Activated T-cell treated with anti-CD3 and anti-CD28 coated beads, Interleukin-2, amount 50 U/mL, for 72 hours (primary cell): ENCODE data around the gene TAAR2. TPM values are rescaled to one million over a fixed set of nuclear protein-coding genes. Genes with fewer than 3 reads are reported as not detected.
"Not testable (repeated sequence)": the region's sequence is repeated elsewhere in the genome, so short reads cannot be mapped to it uniquely, and the experiment has no call there.

Source experiments
- ATAC-seq, 2 donors: fragments of 150-1000 bp; cut with Tn5 transposase; replicated peaks in 1 of 2; 2 replicates each; pipeline ENCODE4 v1.10.0; 2021; ENCODE audit warnings: moderate library complexity in 2 of 2, mild to moderate bottlenecking in 1 of 2
- DNase-seq, 2 donors: peaks; one replicate each; pipeline ENCODE4 v3.0.0; 2021 to 2022; ENCODE audit warnings: mixed read lengths in 1 of 2
- H3K27ac Mint-ChIP-seq: one replicate; pipeline ENCODE4 v1.8.0; 2022; ENCODE audit warnings: mild to moderate bottlenecking, moderate library complexity, mixed read lengths
- H3K27me3 Mint-ChIP-seq: one replicate; pipeline ENCODE4 v1.8.0; 2022; ENCODE audit warnings: low read depth, mixed read lengths
- H3K36me3 Mint-ChIP-seq, 2 donors: one replicate each; pipeline ENCODE4 v1.8.0; 2022; ENCODE audit warnings: mixed read lengths in 2 of 2, mild to moderate bottlenecking in 1 of 2; ENCODE audit not compliant: insufficient read depth in 2 of 2
- H3K4me1 Mint-ChIP-seq: one replicate; pipeline ENCODE4 v1.8.0; 2022; ENCODE audit warnings: low read depth, mixed read lengths
- H3K4me3 Mint-ChIP-seq, 2 donors: one replicate each; pipeline ENCODE4 v1.8.0; 2022; ENCODE audit warnings: mild to moderate bottlenecking in 2 of 2, mixed read lengths in 2 of 2, moderate library complexity in 2 of 2
- H3K9me3 Mint-ChIP-seq, 2 donors: one replicate each; pipeline ENCODE4 v1.8.0; 2022; ENCODE audit warnings: mixed read lengths in 2 of 2
- total RNA-seq, 2 donors: library from RNA; stranded (reverse); gene quantifications; one replicate each; pipeline ENCODE4 v1.2.3, GENCODE V29; 2022

The TAAR2 gene
- total RNA-seq, 2 donors from 2014 or later = not detected

DNA sequence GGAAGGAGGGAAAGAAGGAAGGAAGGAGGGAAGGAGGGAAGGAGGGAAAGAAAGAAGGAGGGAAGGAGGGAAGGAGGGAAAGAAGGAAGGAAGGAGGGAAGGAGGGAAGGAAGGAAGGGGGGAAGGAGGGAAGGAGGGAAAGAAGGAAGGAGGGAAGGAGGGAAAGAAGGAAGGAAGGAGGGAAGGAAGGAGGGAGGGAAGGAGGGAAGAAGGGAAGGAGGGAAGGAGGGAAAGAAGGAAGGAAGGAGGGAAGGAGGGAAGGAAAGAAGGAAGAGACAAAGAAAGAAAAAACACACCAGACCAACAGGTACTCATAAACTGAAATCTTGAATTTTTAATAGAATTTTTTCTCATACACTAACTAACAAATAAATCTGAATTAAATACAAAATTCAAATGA is 23.2 kb downstream of the TAAR2 start:
- H3K4me1 Mint-ChIP-seq, ATAC-seq, H3K4me3 Mint-ChIP-seq, DNase-seq, H3K36me3 Mint-ChIP-seq, H3K27ac Mint-ChIP-seq, H3K9me3 Mint-ChIP-seq: not testable (repeated sequence)
- H3K27me3 Mint-ChIP-seq = peaks cover 37% of the 10 kb centered on the region

DNA sequence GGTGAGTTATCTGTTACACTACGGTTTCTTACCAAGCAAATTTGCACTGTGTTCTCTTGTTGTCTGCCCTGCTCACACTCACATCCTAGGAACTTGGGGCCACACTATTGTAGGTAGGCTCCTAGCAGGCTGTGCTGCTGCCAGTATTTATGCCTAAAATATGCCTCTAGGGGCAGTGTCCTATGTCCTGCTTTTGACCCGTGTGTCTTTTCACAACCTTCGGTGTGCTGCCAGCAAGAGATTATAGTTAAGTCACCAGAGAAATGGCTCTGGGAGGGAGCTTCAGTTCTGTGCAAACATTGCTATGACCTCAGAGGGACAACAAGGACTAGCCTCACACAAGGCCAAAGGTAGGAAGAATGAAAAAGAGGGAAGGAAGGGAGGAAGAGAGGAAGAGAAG is 25.6 kb downstream of the TAAR2 start:
- no peaks in the 10 kb centered on the region for H3K4me1 Mint-ChIP-seq
- no peak for ATAC-seq
- H3K4me3 Mint-ChIP-seq = no peak overlapping the region
- no peaks in the 10 kb centered on the region for H3K9me3 Mint-ChIP-seq
- no peak overlapping the region for H3K27ac Mint-ChIP-seq
- peaks cover 21% of the 10 kb centered on the region for H3K27me3 Mint-ChIP-seq
- no peak for DNase-seq
- no peaks in the 10 kb centered on the region for H3K36me3 Mint-ChIP-seq

DNA sequence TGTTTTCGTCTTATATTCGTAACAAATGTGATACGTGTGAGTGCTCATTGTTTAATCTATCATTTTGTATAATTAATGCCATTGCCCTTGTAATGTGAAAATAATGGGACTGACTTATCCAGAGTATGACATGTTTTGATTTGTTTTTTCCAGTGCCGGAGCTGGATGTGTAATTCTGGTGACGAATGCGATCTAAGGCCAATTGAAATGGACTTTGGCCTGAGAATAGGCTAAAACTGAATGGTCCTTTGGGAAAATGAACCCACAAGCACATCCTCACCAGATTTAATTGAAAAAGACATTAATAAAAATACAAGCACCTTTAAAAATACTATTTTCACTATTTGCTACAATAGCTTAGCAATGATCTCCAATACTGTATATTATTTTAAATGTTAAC is 27.9 kb downstream of the TAAR2 start:
- Mint-ChIP-seq H3K4me1 (no peaks in the 10 kb centered on the region), H3K27me3 (peaks cover 36% of the 10 kb centered on the region), H3K9me3 (no peaks in the 10 kb centered on the region), H3K4me3 (no peak overlapping the region), H3K27ac (no peak overlapping the region), H3K36me3 (no peaks in the 10 kb centered on the region)
- DNase-seq (no peak), ATAC-seq (no peak)

DNA sequence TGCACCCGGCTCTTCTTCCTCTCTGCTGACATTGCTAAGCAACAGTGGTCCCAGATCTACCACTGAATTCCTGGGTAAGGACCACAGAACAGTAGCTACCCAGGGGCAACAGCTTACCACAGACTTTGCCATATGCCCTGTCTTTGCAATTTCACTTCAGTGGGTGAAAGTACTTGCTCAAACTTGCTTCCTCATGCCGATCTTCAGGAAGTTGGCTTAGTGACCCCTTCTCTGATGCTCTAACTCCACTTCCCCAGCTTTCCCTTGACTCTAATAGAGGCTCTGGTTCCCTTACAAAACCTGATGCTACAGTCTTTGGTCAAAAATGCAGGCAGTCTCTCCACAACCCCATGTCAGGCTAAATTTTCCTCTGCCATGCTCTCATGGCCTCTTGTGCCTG is 31.2 kb downstream of the TAAR2 start:
- no peaks in the 10 kb centered on the region for H3K36me3 Mint-ChIP-seq
- ATAC-seq (no peak), DNase-seq (no peak)
- H3K4me3 Mint-ChIP-seq = no peak overlapping the region
- no peaks in the 10 kb centered on the region for H3K9me3 Mint-ChIP-seq
- H3K27me3 Mint-ChIP-seq = peaks cover 15% of the 10 kb centered on the region
- H3K27ac Mint-ChIP-seq = no peak overlapping the region
- no peaks in the 10 kb centered on the region for H3K4me1 Mint-ChIP-seq

DNA sequence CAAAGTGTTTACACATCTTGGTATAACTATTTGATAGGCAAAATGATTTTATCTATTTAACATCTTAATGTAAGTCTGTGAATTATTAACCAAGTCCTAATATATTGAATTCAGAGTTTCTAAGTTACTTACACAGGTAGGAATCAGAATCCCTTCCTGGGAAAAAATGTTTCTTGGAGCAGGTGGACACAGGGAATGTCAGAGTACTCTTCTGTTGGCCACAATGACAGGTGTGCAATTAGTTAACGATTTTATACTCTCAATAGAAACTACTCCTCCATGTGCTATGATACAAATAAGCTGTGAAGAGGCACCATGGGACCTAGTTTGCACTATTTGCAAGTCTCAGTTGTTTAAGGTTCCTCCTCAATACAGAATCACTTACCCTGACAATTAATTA is 33.7 kb downstream of the TAAR2 start:
- no peak overlapping the region for H3K4me3 Mint-ChIP-seq
- H3K36me3 Mint-ChIP-seq = no peaks in the 10 kb centered on the region
- H3K27ac Mint-ChIP-seq = no peak overlapping the region
- no peaks in the 10 kb centered on the region for H3K4me1 Mint-ChIP-seq
- H3K9me3 Mint-ChIP-seq = no peaks in the 10 kb centered on the region
- H3K27me3 Mint-ChIP-seq = peaks cover 15% of the 10 kb centered on the region
- ATAC-seq = no peak
- no peak for DNase-seq

DNA sequence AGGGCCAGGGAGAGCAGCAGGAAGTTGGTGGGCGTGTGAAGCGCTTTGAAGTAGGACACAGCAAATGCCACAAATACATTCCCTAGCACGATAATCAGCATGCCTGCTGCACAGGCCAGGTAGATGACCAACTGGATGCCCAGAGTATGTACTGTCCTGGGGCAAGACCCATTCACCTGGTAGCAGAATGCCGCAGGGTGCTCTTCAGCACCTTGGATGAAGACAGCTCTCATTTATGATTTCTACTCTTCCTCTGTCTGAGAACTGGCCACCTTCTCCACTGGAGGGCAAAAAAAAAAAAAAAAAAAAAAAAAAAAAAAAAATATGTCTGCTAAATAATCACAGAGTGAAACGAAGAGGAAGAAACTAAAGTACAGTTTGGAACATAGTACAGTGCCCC is 34.6 kb downstream of the TAAR2 start, which contains the start of gene TAAR5:
TSS of gene TAAR5 (minus strand) at position 288 of the 400 bp plus-strand sequence. CDS start at position 233, 55 bp downstream.
- no peaks in the 10 kb centered on the region for H3K4me1 Mint-ChIP-seq
- DNase-seq (no peak), ATAC-seq (no peak)
- no peak within 1 kb of the TSS for H3K27ac Mint-ChIP-seq
- H3K4me3 Mint-ChIP-seq = no peak within 1 kb of the TSS
- H3K27me3 Mint-ChIP-seq = peaks cover 15% of the 10 kb centered on the region
- no peaks in the 10 kb centered on the region for H3K9me3 Mint-ChIP-seq
- H3K36me3 Mint-ChIP-seq = no peaks in the 10 kb centered on the region

DNA sequence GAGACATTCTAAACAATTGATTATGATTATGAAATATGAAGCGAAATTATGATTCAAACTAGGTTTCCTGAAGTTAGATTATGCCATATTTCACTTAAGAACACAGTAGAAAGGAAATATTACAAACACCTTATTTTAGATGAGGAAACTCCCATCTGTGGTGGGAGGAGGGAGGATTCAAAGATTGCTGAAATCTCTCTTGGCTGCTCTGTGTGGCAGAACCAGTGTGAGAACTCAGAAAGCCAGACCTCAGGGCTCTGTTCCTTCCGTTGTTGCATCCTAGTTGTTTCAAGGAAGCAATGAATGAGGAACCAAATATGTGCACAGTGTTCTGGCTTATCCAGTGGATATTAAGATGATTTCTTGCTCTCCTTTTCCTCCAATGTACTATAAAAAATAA is 36.7 kb downstream of the TAAR2 start:
- no peak overlapping the region for H3K27ac Mint-ChIP-seq
- H3K4me3 Mint-ChIP-seq = no peak overlapping the region
- H3K36me3 Mint-ChIP-seq = no peaks in the 10 kb centered on the region
- DNase-seq (no peak), ATAC-seq (no peak)
- no peaks in the 10 kb centered on the region for H3K4me1 Mint-ChIP-seq
- peaks cover 18% of the 10 kb centered on the region for H3K27me3 Mint-ChIP-seq
- no peaks in the 10 kb centered on the region for H3K9me3 Mint-ChIP-seq

DNA sequence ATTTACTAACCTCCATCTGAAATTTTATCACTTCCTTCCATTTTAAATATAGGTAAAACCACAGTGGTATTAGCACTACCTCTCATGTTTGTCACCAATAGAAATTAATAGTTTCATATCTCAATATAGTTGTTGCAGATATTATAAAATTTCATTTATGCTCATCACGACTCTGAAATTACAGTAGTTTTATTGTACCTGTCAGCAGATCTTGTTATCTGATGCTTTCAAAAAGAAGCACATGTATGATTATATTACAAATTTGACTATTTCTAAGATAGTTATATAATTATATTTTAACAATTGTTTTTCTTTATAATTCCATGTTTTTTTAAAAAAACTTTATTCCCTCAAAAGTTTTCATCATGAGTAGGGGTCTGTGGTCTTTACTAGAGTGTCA is 39.4 kb downstream of the TAAR2 start:
- peaks cover 29% of the 10 kb centered on the region for H3K27me3 Mint-ChIP-seq
- no peak for ATAC-seq
- H3K36me3 Mint-ChIP-seq = no peaks in the 10 kb centered on the region
- H3K4me3 Mint-ChIP-seq = no peak overlapping the region
- no peak for DNase-seq
- H3K4me1 Mint-ChIP-seq = no peaks in the 10 kb centered on the region
- no peak overlapping the region for H3K27ac Mint-ChIP-seq
- H3K9me3 Mint-ChIP-seq = peaks cover 0 to 2% of the 10 kb centered on the region in 2 donors

DNA sequence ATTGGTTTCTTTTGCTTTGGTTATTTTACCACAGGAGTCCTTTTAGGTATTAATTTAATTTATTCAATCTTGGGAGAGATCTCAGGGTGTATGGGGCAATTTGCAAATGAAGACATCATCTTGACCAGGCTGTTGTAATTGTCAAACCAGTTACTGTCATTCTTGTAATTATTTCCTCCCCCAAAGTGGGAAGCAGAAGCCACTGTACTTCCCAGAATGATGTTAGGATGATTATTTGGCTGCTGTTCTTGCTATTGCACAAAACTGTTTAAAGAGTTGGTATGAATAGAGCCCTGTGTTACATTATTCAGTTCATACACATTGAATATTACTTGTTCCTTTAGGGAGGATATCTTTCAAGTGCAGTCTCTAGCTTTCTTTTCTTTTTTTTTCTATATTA is 52.3 kb downstream of the TAAR2 start:
- ATAC-seq (no peak), DNase-seq (no peak)
- no peaks in the 10 kb centered on the region for H3K36me3 Mint-ChIP-seq
- H3K4me3 Mint-ChIP-seq = no peak overlapping the region
- H3K27me3 Mint-ChIP-seq = peaks cover 38% of the 10 kb centered on the region
- H3K4me1 Mint-ChIP-seq = no peaks in the 10 kb centered on the region
- H3K27ac Mint-ChIP-seq = no peak overlapping the region
- H3K9me3 Mint-ChIP-seq = no peaks in the 10 kb centered on the region

DNA sequence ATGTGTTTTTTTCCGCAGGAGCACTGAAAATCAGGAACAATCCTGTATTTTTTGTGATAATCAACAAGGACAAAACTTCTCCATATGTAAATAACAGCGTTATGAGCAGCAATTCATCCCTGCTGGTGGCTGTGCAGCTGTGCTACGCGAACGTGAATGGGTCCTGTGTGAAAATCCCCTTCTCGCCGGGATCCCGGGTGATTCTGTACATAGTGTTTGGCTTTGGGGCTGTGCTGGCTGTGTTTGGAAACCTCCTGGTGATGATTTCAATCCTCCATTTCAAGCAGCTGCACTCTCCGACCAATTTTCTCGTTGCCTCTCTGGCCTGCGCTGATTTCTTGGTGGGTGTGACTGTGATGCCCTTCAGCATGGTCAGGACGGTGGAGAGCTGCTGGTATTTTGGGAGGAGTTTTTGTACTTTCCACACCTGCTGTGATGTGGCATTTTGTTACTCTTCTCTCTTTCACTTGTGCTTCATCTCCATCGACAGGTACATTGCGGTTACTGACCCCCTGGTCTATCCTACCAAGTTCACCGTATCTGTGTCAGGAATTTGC is 53.8 kb downstream of the TAAR2 start, which contains the start of gene TAAR6:
TSS of gene TAAR6 (plus strand) at position 102 of the 557 bp plus-strand sequence. CDS start at position 102, 0 bp downstream.
- Mint-ChIP-seq H3K36me3 (no peaks in the 10 kb centered on the region), H3K4me3 (no peak within 1 kb of the TSS), H3K27me3 (peaks cover 31% of the 10 kb centered on the region), H3K27ac (no peak within 1 kb of the TSS), H3K4me1 (no peaks in the 10 kb centered on the region), H3K9me3 (no peaks in the 10 kb centered on the region)
- no peak for DNase-seq
- ATAC-seq = no peak

DNA sequence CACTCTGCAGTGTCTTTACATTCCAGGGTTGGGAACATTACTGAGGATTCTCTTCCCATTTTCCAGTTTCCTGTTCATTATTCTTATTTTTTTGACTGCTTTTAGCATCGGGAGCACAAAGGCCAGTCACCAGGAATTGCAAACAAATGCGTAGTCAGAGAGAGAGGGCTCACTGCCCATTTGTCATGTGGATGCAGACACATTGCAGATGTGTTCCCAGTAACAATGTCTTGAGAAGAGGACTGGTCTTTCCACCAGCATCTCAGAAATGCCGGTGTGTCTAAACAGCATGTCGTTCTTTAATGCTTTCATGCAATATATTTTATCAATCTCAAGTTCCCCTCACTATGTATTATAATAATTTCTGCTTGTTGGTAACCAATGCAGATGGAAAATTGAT is 54.9 kb downstream of the TAAR2 start:
- DNase-seq (no peak), ATAC-seq (no peak)
- Mint-ChIP-seq H3K4me1 (no peaks in the 10 kb centered on the region), H3K4me3 (no peak overlapping the region), H3K36me3 (no peaks in the 10 kb centered on the region), H3K9me3 (no peaks in the 10 kb centered on the region), H3K27me3 (peaks cover 31% of the 10 kb centered on the region), H3K27ac (no peak overlapping the region)

DNA sequence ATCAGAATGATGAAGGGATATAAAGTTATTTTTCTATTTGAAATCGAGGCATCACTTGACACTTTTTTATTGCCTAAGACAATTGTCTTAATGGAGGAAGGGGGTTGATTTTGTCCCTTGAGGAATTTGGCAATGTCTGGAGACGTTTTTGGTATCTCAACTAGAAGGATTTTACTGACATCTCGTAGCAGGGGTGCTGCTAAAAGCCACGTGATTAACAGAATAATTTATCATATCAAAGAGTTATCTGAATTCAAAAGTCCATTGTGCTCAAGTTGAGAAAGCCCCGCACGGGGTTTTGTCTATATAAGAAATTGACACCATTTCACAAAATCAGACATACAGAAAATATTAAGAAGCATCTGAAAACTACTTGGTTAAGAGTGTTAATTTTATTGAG is 55.5 kb downstream of the TAAR2 start:
- Mint-ChIP-seq H3K27ac (no peak overlapping the region), H3K4me1 (no peaks in the 10 kb centered on the region), H3K36me3 (no peaks in the 10 kb centered on the region), H3K9me3 (no peaks in the 10 kb centered on the region), H3K4me3 (no peak overlapping the region), H3K27me3 (peaks cover 31% of the 10 kb centered on the region)
- no peak for DNase-seq
- no peak for ATAC-seq

DNA sequence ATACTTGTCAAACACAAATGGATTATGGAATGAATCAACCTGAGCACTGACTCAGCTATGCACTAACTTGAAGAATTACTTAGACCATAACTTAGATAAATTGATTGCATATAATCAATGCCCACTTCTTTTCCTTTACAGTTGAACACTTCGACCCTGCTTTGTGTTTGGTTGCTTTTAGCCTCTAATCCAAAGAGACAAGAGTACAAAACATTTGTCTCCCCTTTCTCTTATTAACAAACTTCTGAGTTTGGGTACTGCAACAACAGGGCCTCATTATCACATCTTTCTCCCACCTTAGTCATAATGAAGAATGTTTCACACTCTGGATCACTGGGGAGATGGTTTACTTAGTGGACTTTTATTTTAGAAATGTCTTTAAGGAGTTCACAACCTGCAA is 56.5 kb downstream of the TAAR2 start:
- no peak for ATAC-seq
- H3K4me3 Mint-ChIP-seq = no peak overlapping the region
- no peak for DNase-seq
- no peaks in the 10 kb centered on the region for H3K9me3 Mint-ChIP-seq
- no peak overlapping the region for H3K27ac Mint-ChIP-seq
- H3K4me1 Mint-ChIP-seq = no peaks in the 10 kb centered on the region
- H3K36me3 Mint-ChIP-seq = no peaks in the 10 kb centered on the region
- H3K27me3 Mint-ChIP-seq = peaks cover 31% of the 10 kb centered on the region
